IPS DF 19.7 (cell line): ENCODE data around the gene TNS4.

Experiments
- DNase-seq: peaks from one replicate; pipeline ENCODE4 v3.0.0-alpha.2; 2013; ENCODE audit warnings: low read depth, low spot score

The TNS4 gene

DNA sequence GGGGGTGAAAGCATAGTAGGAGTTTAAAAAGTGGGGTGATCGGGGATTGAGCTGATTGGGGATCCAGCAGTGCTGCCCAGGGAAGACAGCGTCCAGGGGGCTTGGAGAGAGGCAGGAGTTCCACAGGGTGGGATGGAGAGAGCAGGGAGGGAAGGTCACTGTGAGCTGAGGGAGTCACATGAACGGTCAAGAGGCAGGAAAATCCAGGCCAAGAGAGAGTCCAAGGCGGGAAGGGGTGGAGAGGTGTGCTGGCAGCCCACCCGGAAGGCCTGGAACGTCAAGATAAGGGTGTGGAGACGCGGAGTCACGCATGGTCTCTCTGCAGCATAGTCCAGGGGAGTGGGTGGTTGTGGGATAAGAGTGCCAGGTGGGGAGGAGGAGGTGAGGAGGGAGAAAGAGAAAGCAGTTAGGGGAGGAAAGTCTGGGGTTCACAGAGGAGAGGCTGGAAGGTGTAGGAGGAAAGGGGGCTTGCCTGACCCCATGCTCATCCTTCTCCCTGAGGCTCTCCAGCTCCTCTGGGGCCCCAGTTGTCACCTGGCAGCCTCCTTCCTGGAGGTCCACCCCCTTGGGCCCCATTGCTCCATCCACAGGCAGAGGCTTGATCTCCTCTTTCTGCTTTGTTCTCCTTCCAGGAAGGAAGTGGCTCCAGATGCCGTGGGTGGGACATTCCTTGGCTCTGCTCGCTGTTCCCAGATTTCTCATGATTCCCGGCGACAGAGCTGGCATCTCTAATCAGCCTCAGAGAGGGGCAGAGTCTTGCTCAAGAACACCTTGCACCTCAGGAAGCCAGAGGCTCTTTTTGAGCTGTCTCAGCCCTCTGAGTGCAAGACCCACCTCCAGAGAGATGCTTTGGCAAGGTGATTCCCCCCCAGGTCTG is 35.1 kb upstream of the TNS4 start:
- no peak for DNase-seq

DNA sequence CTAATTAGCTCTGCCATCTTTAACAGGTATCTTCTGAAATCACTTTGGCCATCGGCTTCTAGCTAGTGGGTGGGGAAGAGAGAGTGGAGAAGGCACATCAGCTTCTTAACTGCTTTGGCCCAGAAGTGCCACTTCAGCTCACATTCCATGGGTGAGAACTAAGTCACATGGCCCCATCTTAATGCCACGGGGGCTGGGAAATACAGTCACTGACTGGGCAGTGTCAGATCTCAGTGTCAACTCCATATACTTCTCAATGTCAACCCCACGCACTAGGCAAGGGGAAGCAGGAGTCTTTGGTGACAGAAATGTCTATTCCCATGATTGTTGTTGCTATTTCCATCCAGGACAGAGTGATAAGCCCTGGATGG is 34.5 kb upstream of the TNS4 start:
- no peak for DNase-seq

DNA sequence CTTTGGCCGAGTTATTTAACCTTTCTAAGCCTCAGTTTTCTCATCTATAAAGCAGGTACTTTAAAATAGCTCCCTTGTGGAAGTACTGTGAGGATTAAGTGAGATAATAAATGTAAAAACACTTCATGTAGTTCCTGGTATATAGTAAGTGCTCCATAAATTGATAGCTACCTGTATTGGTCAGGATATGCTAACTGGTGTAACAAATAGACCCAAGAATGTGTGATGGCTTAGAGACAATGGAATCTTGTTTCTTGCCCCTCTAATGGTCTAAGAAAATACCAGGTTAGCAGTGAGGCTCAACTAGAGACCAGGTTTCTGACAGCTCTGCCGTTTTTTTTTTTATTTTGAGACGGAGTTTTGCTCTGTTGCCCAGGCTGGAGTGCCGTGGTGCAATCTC is 34.0 kb upstream of the TNS4 start:
- no peak for DNase-seq

DNA sequence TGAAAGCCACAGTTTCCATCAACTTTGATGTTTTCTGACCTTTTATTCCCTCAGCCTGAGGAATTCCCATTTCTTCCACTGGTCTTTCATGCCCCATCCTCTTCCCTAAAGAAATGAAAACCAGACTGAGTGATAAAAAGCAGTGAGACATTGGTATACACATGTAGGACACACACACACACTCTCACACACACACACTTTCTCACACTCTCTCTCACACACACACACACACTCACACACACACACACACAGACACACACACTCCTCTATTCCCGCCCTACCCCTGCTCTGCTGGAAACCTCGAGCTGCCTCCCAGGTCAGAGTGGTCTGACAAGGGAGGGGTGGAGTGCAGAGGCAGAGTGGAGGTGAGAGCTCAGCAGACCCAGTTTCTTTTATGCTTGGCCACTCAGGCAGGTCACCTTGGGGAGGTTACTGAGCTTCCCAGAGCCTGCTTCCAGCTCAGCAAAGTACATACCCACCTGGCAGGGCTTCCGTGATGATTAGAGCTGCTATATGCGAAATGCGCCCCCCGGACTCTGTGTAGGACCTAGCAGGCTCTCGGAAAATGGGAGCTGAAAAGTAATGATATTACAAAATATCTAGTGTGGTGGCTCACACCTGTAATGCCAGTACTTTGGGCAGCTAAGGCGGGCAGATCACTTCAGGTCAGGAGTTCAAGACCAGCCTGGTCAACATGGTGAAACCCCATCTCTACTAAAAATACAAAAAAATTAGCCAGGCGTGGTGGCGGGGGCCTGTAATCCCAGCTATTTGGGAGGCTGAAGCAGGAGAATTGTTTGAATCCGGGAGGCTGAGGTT is 33.2 kb upstream of the TNS4 start:
- DNase-seq: no peak

DNA sequence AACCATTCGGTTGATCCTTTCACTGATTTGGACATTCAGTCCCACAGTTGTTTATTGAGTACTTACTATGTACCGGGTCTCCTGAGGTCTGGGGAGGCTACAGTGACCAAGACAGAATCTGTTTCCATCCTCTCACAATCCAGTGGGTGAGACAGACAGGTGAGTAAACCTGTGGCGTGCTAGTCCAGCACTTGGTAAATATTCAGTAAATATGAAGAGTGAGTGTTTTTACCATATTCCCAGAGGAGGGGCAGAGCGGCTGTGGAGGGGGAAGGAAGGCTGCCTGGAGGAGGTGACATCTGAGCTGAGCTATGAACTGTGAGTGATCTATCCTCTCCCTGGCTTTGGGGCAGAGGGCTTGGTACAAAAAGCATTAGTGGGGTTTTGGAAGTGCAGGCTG is 32.5 kb upstream of the TNS4 start:
- DNase-seq: no peak

DNA sequence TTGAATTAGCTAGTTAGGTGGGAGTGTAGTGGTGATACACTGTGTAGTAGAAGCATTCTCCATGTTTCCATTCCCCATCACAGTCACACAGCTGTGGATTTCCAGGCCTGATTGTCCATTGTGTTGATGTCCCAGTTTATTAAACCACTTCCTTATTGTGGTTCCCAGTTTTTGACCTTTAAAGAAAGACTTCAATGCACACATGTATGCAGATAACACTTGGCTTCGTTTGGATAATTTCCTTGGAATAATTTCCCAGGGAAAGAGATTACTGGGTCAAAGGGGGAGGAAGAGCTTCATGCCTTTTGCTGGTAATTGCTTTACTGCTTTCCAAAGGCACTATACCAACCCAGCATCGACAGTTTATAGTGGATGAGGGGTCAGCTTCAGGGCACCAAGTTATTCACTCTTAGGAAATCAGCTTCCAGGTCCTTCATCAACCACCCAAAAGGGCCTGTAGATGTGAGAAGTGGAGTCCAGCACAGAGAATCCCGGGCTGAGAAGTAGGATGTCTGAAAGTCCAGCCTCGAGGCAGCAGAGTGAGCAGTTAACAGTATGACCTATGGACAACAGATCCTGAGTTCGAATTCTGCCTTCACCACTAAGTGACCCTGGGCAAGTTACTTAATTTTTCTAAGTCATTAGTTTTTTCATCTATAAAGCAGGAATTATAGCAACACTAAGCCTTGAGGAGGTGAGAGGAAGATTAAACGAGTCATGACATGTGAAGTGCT is 31.3 kb upstream of the TNS4 start:
- DNase-seq: no peak

DNA sequence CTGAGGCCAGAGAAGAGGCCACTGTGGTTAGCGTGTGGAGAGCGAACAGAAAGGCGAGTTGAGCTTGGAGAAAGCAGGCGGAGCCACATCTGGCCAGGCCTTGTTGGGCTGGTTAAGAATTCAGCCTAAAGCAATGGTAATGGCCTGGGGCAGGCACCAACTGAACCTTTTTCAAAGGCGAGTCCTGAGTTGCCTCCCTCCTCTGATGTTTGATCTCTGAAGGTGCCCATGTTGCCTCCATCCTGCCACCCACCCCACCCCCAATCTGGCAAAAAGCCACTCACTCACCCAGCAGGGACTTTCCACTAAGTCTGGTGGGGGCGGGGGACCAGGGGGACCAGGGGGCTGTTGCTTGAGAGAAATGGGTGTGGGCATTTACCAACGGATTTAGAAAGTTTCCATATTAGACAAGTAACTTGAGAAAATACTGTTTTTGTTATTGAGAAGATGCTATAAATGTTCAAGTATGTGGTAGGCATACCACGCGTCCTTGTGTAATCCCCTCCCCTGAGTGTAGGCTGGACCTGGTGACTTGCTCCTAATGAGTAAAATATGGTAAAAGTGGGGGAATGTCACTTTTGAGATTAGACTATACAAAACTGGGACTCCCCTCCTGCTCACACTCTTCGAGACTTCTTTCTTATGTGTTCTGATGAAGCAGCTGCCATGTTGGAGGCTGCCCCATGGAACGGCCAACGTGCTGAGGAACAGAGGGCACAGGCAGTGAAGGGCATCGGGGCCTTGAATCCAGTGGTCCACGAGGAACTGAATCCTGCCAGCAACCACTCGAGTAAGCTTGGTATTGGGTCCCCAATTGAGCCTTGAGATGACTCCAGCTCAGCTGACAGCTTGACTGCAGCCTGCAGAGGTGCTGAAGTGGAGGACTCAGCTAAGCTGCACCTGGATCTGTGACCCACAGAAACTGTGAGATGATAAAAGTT is 29.9 kb upstream of the TNS4 start:
- DNase-seq: no peak

DNA sequence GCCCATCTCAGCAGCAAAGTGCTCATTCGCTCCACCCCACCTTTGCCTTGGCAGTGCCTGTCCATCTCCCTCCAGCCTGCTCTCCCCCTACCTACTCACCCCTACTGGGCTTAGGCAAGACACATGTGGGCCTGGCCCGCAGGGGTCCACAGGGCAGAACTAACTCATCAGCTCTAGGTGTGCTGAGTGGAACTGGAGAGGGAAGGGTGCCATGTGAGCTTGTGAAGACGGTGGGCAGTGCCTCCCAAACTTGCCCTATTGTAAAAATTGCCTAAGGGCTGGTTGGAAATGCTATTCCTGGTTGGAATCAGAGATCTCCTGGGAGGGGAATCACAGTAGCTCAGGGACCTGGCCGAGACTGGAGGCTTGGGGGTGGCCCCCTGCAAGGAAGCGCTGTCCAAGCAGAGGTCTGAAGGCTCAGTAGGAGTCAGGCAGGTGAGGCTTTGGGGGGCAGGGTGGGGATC is 29.1 kb upstream of the TNS4 start:
- no peak for DNase-seq

DNA sequence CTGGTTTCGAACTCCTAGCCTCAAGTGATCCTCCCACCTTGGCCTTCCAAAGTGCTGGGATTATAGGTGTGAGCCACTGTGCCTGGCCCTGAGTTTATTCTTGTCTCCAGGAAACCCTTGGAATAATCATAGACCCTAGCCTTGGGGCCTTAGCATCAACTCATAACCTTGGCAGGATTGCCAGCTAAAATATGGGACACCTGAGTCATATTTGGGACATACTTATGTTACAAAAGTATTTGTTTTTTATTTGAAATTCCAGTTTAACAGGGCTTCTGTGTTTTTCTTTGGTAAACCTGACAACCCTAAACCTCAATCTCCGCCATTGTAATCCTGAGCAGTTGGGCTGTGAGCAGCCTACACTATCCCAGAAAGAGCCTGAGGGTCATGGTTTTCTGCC is 28.6 kb upstream of the TNS4 start:
- DNase-seq: no peak

DNA sequence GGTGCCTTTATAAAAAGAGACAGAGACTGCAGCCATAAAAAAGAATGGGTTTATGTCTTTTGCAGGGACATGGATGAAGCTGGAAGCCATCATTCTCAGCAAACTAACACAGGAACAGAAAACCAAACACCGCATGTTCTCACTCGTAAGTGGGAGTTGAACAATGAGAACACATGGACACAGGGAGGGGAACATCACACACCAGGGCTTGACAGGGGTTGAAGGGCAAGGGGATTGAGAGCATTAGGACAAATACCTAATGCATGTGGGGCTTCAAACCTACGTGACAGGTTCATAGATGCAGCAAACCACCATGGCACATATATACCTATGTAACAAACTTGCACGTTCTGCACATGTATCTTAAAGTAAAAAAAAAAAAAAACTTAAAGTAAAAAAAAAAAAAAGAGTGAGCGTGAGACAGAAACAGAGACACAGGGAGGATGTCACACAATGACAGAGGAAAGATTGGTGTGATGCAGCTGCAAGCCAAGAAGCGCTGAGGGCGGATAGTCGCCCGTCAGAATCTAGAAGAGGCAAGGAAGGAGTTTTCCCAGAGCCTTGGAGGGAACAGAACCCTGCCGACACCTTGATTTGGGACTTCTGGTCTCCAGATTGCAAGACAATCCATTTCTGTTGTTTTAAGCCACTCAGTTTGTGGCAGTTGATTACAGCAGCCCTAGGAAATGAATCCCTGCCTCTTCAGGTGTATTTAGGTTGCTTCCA is 27.4 kb upstream of the TNS4 start:
- DNase-seq: no peak

DNA sequence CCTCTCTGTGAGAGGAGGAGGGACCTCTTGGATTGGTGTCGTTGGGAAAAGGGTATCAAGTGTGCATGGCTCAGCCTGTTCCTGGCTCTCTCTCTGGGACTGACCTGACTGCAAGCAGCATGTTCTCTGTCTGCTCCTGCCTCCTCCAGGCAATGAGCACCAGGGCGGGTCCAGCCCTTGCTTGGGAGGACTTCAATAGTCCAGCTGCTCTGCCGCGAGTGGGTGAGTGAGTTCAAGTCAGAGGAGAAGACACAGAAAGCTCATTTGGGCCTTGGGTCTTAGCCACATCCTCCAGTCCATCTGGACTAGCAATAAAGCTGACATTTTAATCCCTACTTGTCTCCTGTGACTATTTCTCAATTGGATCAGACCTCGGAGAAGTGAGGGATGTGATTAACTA is 25.2 kb upstream of the TNS4 start:
- no peak for DNase-seq

DNA sequence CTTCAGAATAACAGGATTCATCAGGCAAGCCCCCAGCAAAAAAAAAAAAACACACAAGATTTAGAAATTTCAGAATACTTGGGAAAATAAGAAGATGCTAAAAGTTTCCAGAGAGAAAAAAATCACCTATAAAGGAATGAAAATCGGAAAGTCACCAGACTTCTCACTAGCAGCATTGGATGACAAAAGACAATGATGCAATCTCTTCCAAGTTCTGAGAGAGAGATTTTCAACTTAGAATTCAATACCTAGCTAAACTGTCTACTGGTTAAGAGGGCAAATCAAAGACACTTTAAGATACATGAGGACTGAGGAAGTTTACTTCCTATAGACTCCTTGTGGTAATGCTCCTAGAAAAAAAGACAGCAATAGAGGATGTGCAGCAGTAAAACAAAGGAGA is 23.9 kb upstream of the TNS4 start:
- DNase-seq: no peak

DNA sequence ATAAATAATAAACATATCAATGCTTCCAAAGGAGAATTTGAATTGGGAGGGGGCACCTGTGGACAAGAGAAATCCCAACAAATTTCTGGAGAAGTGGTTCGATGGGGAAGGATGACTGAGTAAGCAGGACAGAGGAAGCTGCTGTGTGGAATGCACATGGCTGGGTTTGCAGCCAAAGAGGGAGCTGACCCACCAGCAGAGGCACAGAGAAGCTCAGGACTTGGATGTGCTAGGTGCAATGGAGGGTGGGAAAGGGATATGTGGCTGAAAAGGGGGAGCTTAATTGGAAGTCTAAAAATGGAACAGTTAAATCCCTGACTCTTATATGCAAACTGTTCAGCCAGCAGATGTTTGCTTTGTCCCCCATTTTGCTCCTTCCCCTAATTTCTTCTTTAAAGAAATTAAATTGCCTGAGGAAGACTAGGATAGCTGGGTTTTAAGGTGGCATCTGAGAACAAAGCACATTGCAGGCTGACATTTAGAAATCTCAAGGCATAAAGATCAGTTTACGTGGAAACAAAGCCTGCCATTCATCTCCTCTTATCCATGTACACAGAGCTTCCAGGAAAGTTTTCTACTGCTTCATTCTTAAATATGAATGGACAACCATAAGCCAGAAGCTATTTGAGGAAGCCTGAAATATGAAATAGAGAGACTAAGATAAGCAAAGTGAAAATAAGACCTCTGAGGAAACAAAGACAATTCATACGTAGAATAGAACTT is 23.0 kb upstream of the TNS4 start:
- DNase-seq: no peak

DNA sequence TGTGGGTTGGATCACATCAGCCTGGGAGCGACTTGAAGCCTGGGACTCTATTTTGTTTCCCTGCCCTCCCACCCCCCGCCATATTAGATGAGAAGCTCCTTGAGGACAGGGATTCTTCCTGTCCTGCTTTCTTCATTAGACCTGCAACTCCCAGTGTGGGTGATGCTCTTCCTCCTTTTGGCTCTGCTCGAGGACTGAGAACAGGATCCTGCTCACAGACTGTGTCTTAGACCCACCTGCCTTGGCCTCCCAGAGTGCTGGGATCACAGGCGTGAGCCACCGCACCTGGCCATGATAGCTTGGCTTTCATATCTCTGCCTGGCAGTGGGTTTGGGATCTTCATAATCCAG is 21.5 kb upstream of the TNS4 start:
- no peak for DNase-seq

DNA sequence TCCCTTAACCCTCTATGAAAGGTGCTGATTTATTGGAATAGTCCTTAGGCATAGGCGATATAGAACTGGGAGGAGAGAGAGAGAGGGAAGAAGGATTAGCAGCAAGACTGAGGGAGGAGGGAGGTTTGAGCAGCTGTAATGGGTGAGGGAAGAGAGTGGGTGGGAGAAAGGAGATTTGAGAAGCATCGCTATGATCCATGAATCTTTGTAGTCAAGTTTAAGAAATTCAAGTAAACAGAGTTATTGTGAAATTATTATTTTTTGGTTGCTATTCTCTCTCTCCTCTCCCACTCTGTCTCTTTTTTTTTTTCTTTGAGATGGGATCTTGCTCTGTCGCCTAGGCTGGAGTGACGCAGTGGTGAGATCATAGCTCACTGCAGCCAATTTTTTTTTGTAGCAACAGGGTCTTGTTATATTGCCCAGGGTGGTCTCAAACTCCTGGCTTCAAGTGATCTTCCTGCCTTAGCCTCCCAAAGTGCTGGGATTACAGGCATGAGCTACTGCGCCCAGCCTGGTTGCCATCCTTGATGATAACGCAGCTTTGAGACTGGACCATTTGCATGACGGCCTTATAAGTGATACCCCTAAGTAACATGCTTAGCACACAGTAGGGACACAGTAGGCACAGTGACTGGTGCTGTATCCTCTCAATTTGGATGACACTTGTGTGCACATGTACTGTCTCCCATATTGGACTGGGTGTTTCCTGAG is 21.0 kb upstream of the TNS4 start:
- no peak for DNase-seq

DNA sequence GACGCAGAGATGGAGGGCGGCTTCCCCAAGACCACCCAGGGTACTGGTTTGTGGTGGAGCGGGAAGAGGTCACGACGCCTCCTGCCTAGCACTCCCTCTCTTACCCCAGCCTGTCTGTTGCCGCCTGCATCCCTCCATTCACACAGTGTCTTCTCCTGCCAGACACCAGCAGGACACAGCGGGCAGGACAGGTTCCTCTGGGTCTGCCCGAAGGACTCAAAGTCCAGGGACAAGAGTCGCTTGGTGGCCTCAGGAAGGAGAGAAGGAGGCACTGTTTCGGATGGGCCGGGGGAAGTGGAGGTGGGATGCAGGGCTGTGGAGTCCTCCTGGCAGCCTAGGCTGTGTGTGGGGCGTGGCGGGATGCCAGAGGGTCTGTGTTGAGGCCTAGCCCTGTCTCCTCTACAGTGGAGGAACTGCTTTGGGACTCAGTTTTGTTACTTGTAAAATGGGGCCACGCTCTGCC is 19.6 kb upstream of the TNS4 start:
- DNase-seq: no peak

DNA sequence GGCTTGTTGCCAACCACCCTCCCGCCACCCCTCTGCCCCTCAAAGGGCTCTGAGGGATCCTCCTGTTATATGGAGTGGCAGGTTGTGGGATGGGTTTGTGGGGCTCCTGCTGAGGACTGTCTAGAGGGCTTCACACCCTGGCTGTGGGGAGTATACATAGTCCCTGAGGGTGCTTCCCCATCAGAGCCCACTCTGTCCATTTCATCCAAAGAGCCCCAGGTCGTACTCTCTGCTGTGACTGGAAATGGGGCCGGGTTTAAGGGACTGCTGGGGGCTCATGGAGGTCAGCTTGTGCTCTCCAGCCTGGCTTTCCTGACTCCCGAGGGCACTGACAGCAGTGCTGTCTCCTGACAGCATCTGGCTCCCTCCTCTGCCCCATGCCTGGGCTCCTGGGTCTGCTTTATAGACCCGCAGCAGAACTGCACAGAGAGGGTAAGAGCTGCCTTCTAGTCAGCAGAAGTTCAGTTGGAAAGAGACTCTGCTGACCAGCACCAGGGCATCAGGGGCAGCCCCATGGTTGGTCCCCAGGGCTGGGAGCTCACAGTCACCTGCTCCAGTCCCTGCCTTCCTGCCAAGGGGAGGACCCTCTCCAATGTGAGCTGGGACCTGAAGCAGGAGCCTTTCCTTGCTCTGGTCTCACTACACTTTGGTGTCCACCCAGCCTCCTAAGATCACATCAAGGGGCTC is 17.8 kb upstream of the TNS4 start:
- no peak for DNase-seq

DNA sequence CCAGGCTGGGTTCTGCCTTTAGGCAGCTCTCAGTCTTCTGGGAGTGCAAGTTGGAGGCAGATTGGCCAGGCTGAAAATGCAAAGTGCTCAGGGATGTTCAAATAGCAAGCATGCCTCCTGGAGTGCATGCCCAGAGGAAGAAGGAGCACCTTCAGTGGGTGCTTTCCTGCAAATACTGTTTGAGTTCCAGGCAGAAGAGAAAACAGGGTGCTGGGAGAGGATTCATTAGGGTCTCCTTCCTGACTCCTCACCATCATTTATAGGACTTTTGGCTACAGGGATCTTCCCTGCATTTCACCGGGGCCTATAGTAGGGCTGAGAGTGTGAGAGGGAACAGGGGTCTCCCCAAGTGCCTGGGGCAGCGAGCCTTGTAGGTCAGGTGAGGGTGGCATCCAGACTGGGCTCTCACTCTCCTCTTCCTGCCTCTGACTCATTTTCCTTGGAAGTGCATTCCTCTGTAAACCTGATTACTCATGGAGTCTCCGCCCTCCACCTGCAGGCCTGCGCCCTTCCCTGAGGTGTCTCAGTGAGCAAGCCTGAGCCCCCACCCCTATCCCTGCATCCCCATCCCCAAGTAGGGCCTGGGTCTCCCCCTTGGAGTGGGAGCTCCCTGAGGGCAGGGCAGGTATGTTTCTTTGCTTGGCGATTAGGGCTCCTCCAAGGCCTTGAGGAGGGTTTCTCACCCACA is 17.1 kb upstream of the TNS4 start:
- DNase-seq: no peak
